ENCODE data around the gene NFKBIE. TPM values are rescaled to one million over a fixed set of nuclear protein-coding genes. Genes with fewer than 3 reads are reported as not detected.

NFKBIE gene
- total and polyA plus RNA-seq, 2 of the 13 experiments (the other 11 are each of a cell fraction or from before 2014, with no cell fraction given) = 6.7 to 14.5 TPM

GRCh38 chr6:44237813-44238433 lies 27.4 kb downstream of the NFKBIE start (continued):
- TF ChIP-seq TARDBP (CRISPR knock-in tag; IDR thresholded peaks at IDR 0.05) (peak; percentile 40), THAP11 (CRISPR knock-in tag; IDR thresholded peaks at IDR 0.05) (peak; percentile 66), ZNF552 (CRISPR knock-in tag; IDR thresholded peaks at IDR 0.05; ENCODE audit: borderline replicate concordance) (no peak; the same call in 1 of the 2 replicates), GTF3A (CRISPR knock-in tag; conservative IDR thresholded peaks at IDR 0.05) (no peak; the same call in 1 of the 2 replicates), IKZF1 (IDR thresholded peaks at IDR 0.05) (no peak), MTERF4 (CRISPR knock-in tag; IDR thresholded peaks at IDR 0.05) (0 out of 2 replicates have a peak, but pooled peaks have one; percentile 43), YEATS4 (CRISPR knock-in tag; IDR thresholded peaks at IDR 0.05; ENCODE audit: borderline replicate concordance) (peak; percentile 83), ATM (IDR thresholded peaks at IDR 0.05; ENCODE audit: borderline replicate concordance) (no peak), ZNF20 (CRISPR knock-in tag; IDR thresholded peaks at IDR 0.05) (no peak), NFKBIZ (CRISPR knock-in tag; IDR thresholded peaks at IDR 0.05) (no peak), TMF1 (CRISPR knock-in tag; IDR thresholded peaks at IDR 0.05; ENCODE audit: low read depth) (no peak), ZNF292 (CRISPR knock-in tag; IDR thresholded peaks at IDR 0.05; ENCODE audit: borderline replicate concordance, low read depth) (no peak), PCBP2 (optimal IDR thresholded peaks at IDR 0.05; ENCODE audit: low read depth, low read length, poor library complexity, severe bottlenecking) (no peak), GPN1 (CRISPR knock-in tag; IDR thresholded peaks at IDR 0.05; ENCODE audit: borderline replicate concordance) (no peak), ATF7-NPFF (CRISPR knock-in tag; IDR thresholded peaks at IDR 0.05; ENCODE audit: low read depth) (peak; percentile 82), ZNF747 (CRISPR knock-in tag; IDR thresholded peaks at IDR 0.05; ENCODE audit: borderline replicate concordance) (peak; percentile 51; the same call in 1 of the 2 replicates), IRX3 (CRISPR knock-in tag; IDR thresholded peaks at IDR 0.05; ENCODE audit: borderline replicate concordance, low read depth) (no peak), ZNF609 (CRISPR knock-in tag; IDR thresholded peaks at IDR 0.05; ENCODE audit: borderline replicate concordance) (0 out of 2 replicates have a peak, but pooled peaks have one; percentile 41), CREB3 (CRISPR knock-in tag; IDR thresholded peaks at IDR 0.05) (no peak), E2F1 (CRISPR knock-in tag; IDR thresholded peaks at IDR 0.05) (no peak), ZNF83 (CRISPR knock-in tag; IDR thresholded peaks at IDR 0.05; ENCODE audit: borderline replicate concordance) (0 out of 2 replicates have a peak, but pooled peaks have one; percentile 69), ZNF180 (CRISPR knock-in tag; IDR thresholded peaks at IDR 0.05; ENCODE audit: borderline replicate concordance, low read depth) (no peak), RXRB (CRISPR knock-in tag; IDR thresholded peaks at IDR 0.05; ENCODE audit: borderline replicate concordance) (no peak)

All from HepG2 (cell line).